ENCODE measurements around the gene MRFAP1L1. TPM values are rescaled to one million over a fixed set of nuclear protein-coding genes. Genes with fewer than 3 reads are reported as not detected.
A peak's percentile ranks its signal among the peaks of the same experiment; 100 is the strongest.

The MRFAP1L1 gene
- total and polyA plus RNA-seq, 10 donors = 45.6 to 96.9 (median 62.4) TPM

GRCh38 chr4:6693231-6694176, 16.2 kb downstream of the MRFAP1L1 start, which contains the start of gene S100P:
TSS of gene S100P (plus strand) at chr4:6693878. CDS start at chr4:6693933, 55 bp downstream.
- H3K4me3 ChIP-seq = peak within 1 kb of the TSS in 5 of 8 donors; percentile 6 to 60 (median 27)

GRCh38 chr4:6692806-6693205, 16.9 kb downstream of the MRFAP1L1 start:
- TF ChIP-seq CTCF (IDR thresholded peaks at IDR 0.05 in 8 of 11, conservative IDR thresholded peaks at IDR 0.05 in 3 of 11) = no peak
- no peak for TF ChIP-seq POLR2A (IDR thresholded peaks at IDR 0.05)
- no peak for TF ChIP-seq POLR2AphosphoS5 (IDR thresholded peaks at IDR 0.05)
- Histone ChIP-seq H3K36me3 (peaks cover 0 to 17% (median 0%) of the 10 kb centered on the region in 6 donors), H3K4me3 (peak overlapping the region in 1 of 8 donors; percentile 60), H3K27ac (peak overlapping the region in 7 of 8 donors; percentile 65 to 91 (median 82)), H3K9me3 (no peaks in the 10 kb centered on the region), H3K27me3 (replicated peaks in 1 of 7) (no peaks in the 10 kb centered on the region), H3K4me1 (peaks cover 17 to 97% (median 69%) of the 10 kb centered on the region in 6 donors)
- intact Hi-C loops (cut with DNase I; ENCODE audit: low total_unique reads) = no loop called here
- no peak for DNase-seq
- 71 to 86% (median 80%) methylated on average over 3 of the region's 3 CpGs for WGBS, 5 donors

More at GRCh38 chr4:6693231-6694176, 16.2 kb downstream of the MRFAP1L1 start, which contains the start of gene S100P:
- intact Hi-C loops (cut with DNase I; ENCODE audit: low total_unique reads) = no loop called here
- Histone ChIP-seq H3K27ac (peak within 1 kb of the TSS; percentile 53 to 91 (median 83)), H3K9me3 (no peaks in the 10 kb centered on the region), H3K4me1 (peaks cover 17 to 96% (median 68%) of the 10 kb centered on the region in 6 donors), H3K36me3 (peaks cover 0 to 17% (median 0%) of the 10 kb centered on the region in 6 donors), H3K27me3 (replicated peaks in 1 of 7) (no peaks in the 10 kb centered on the region)
- peak; percentile 82 for DNase-seq
- TF ChIP-seq POLR2AphosphoS5 (IDR thresholded peaks at IDR 0.05) (peak in 2 of 3 donors; percentile 35 to 66), POLR2A (IDR thresholded peaks at IDR 0.05) (no peak)
- WGBS, 5 donors = 71 to 86% (median 78%) methylated on average over 27 to 29 of the region's 29 CpGs

- Histone ChIP-seq H3K27ac (peak overlapping the region in 6 of 8 donors; percentile 65 to 91 (median 84)), H3K9me3 (no peaks in the 10 kb centered on the region), H3K36me3 (peaks cover 0 to 15% (median 0%) of the 10 kb centered on the region in 6 donors), H3K4me3 (no peak overlapping the region), H3K4me1 (peaks cover 17 to 99% (median 68%) of the 10 kb centered on the region in 6 donors), H3K27me3 (replicated peaks in 1 of 7) (no peaks in the 10 kb centered on the region)
- TF ChIP-seq POLR2A (IDR thresholded peaks at IDR 0.05) (no peak), CTCF (IDR thresholded peaks at IDR 0.05 in 8 of 11, conservative IDR thresholded peaks at IDR 0.05 in 3 of 11) (no peak), POLR2AphosphoS5 (IDR thresholded peaks at IDR 0.05) (no peak)
- 83 to 97% (median 91%) methylated on average over 4 to 8 of the region's 8 CpGs for WGBS, 5 donors
- no peak for DNase-seq
- intact Hi-C loops (cut with DNase I; ENCODE audit: low total_unique reads) = no loop called here
Observed at GRCh38 chr4:6692379-6692778, 17.3 kb downstream of the MRFAP1L1 start.

GRCh38 chr4:6689506-6689960, 20.1 kb downstream of the MRFAP1L1 start:
- DNase-seq = no peak
- WGBS, 5 donors = 66 to 82% (median 80%) methylated on average over 7 to 15 of the region's 15 CpGs
- no peaks in the 10 kb centered on the region for H3K36me3 ChIP-seq
- H3K4me3 ChIP-seq = peak overlapping the region in 5 of 8 donors; percentile 5 to 58 (median 23)
- intact Hi-C loops (cut with DNase I; ENCODE audit: low total_unique reads) = no loop called here
- H3K9me3 ChIP-seq = no peaks in the 10 kb centered on the region
- H3K4me1 ChIP-seq = peaks cover 17 to 90% (median 47%) of the 10 kb centered on the region in 6 donors
- H3K27ac ChIP-seq = peak overlapping the region; percentile 35 to 91 (median 72)
- no peak for TF ChIP-seq POLR2AphosphoS5 (IDR thresholded peaks at IDR 0.05)
- TF ChIP-seq CTCF (IDR thresholded peaks at IDR 0.05 in 8 of 11, conservative IDR thresholded peaks at IDR 0.05 in 3 of 11) = no peak
- no peak for TF ChIP-seq POLR2A (IDR thresholded peaks at IDR 0.05)
- H3K27me3 ChIP-seq (replicated peaks in 1 of 7) = no peaks in the 10 kb centered on the region

All from spleen (tissue), 11 donors.